Esophagus muscularis mucosa (tissue), 4 donors: ENCODE results near the gene ZNF532.

ENCODE experiments used
- CTCF ChIP-seq, 3 experiments: fragments of 200-600 bp in 2 of 3; fragments of 450-650 bp in 1 of 3; sonication (generic) in 2 of 3; IDR thresholded peaks; one replicate each; pipeline ENCODE4 v1.5.1; 2017 to 2019; ENCODE audit warnings: antibody characterized with exemption in 3 of 3, mild to moderate bottlenecking in 2 of 3, moderate library complexity in 1 of 3
- EP300 ChIP-seq: sonication (generic); formaldehyde crosslinking; IDR thresholded peaks from one replicate; pipeline ENCODE4 v1.6.1; 2017; ENCODE audit warnings: antibody characterized with exemption
- POLR2A ChIP-seq: fragments of 450-650 bp; IDR thresholded peaks from one replicate; pipeline ENCODE4 v1.6.1; 2017; ENCODE audit warnings: antibody characterized with exemption, moderate library complexity, mild to moderate bottlenecking, low read depth
- POLR2AphosphoS5 ChIP-seq, 2 donors: sonication (generic); formaldehyde crosslinking; IDR thresholded peaks; one replicate each; pipeline ENCODE4 v1.6.1; 2017; ENCODE audit warnings: antibody characterized with exemption in 2 of 2

- TF ChIP-seq CTCF (IDR thresholded peaks at IDR 0.05) = no peak
- no peak for TF ChIP-seq POLR2A
- no peak for TF ChIP-seq POLR2AphosphoS5 (IDR thresholded peaks at IDR 0.05)
- no peak for TF ChIP-seq EP300
Measured at GRCh38 chr18:58867281-58867961, 2.7 kb downstream of the ZNF532 start.
